Memory B cell (primary cell): ENCODE data around the gene RRP36.

Experiments used
- ATAC-seq: fragments of 150-1000 bp; cut with Tn5 transposase; 2 replicates; pipeline ENCODE4 v1.10.0; 2021; ENCODE audit warnings: low read depth, mild to moderate bottlenecking, moderate library complexity
- DNase-seq, 2 donors: peaks; one replicate each; pipeline ENCODE4 v3.0.0; 2022; ENCODE audit warnings: low spot score in 2 of 2
- H3K27ac Mint-ChIP-seq: one replicate; pipeline ENCODE4 v1.8.0; 2022; ENCODE audit warnings: mild to moderate bottlenecking, moderate library complexity, mixed read lengths
- H3K27me3 Mint-ChIP-seq: one replicate; pipeline ENCODE4 v1.8.0; 2022; ENCODE audit warnings: mixed read lengths
- H3K36me3 Mint-ChIP-seq: one replicate; pipeline ENCODE4 v1.8.0; 2022; ENCODE audit warnings: mild to moderate bottlenecking, mixed read lengths
- H3K4me1 Mint-ChIP-seq: one replicate; pipeline ENCODE4 v1.8.0; 2022; ENCODE audit warnings: mixed read lengths
- H3K4me3 Mint-ChIP-seq: one replicate; pipeline ENCODE4 v1.8.0; 2022; ENCODE audit warnings: mild to moderate bottlenecking, moderate library complexity, mixed read lengths
- H3K9me3 Mint-ChIP-seq: one replicate; pipeline ENCODE4 v1.8.0; 2022; ENCODE audit warnings: mixed read lengths

The RRP36 gene

DNA sequence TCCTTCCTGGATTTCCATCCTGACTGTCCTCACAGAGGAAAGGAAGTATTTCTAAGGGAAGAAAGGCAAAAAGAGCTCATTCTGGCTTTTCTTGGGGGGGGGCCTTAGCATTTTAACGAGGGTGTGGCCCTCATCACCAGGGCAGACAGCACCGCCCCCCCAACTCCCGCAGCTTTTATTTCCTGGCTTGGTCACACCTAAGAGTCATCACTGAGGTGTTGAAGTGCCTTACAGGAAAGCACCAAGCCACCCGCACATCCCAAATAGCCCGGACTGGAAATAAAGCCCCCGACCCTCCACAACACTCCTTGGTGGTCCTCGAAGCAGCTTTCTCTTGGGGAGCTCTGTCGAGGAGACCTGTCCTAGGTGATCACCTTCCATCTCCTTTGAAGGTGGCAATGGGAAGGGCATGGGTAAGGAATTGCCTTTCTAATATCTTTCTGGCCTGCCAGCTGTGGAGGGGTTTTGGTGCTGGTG lies 55.9 kb downstream of the RRP36 start:
- Mint-ChIP-seq H3K27ac (no peak overlapping the region), H3K9me3 (no peaks in the 10 kb centered on the region), H3K36me3 (peaks cover 15% of the 10 kb centered on the region), H3K4me1 (no peaks in the 10 kb centered on the region), H3K4me3 (no peak overlapping the region), H3K27me3 (peaks cover 10% of the 10 kb centered on the region)
- no peak for DNase-seq
- ATAC-seq, result no peak

DNA sequence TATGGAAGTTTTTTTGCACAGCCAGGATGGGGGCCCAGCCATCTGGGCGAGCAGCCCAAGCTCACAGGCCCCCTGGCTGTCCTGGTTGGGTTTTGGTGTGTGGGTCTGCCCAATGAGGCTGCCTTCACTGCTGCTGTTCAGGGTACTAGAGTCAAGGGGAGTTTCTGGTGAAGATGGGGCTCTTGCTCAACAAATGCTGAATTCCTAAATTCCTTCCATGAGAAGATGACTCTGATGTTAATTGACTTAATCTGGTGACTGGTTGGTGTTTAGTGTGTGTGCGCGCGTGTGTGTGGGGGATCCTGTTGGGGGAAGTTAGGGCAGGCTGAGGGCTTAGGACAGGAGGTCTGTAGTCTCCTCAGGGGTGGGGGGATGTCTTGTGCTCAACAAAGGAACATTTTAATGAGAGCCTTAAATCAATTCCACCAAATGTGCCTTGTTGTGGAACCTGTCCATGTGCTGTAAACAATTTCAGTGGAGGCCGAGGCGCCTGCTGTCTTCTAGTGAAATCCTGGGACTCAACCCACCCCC lies 56.6 kb downstream of the RRP36 start:
- H3K4me3 Mint-ChIP-seq, result no peak overlapping the region
- no peaks in the 10 kb centered on the region for H3K9me3 Mint-ChIP-seq
- peaks cover 10% of the 10 kb centered on the region for H3K27me3 Mint-ChIP-seq
- H3K27ac Mint-ChIP-seq, result no peak overlapping the region
- no peaks in the 10 kb centered on the region for H3K4me1 Mint-ChIP-seq
- ATAC-seq (no peak), DNase-seq (no peak)
- peaks cover 9% of the 10 kb centered on the region for H3K36me3 Mint-ChIP-seq

DNA sequence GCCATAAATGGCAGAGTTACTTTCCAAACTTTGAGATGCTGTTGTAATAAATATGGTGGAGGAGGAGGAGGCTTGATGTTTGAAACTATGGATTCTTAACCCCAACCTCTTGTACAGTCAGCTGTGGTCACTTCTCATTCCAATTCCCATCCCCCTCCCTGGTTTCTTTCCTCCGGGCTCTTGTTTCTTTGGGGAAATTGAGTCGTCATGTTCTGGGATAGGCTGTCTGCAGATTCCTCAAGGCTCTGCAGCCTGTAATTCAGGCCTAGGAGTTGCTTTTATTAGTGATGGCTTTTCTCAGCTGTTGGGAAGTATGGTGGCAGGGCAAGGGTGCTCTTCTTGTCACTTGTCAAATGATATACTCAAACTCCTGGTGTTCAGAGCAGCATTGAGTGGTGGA lies 57.3 kb downstream of the RRP36 start:
- ATAC-seq (no peak), DNase-seq (no peak)
- H3K4me1 Mint-ChIP-seq, result no peaks in the 10 kb centered on the region
- H3K36me3 Mint-ChIP-seq, result peaks cover 3% of the 10 kb centered on the region
- H3K4me3 Mint-ChIP-seq, result no peak overlapping the region
- H3K9me3 Mint-ChIP-seq, result no peaks in the 10 kb centered on the region
- no peak overlapping the region for H3K27ac Mint-ChIP-seq
- peaks cover 11% of the 10 kb centered on the region for H3K27me3 Mint-ChIP-seq
